Suprapubic skin (tissue), 4 donors: Measurements from ENCODE around the gene SHROOM4.

Experiments
- EP300 ChIP-seq: sonication (generic); formaldehyde crosslinking; IDR thresholded peaks from one replicate; pipeline ENCODE4 v1.6.1; 2017; ENCODE audit warnings: antibody characterized with exemption
- POLR2A ChIP-seq, 2 donors: fragments of 450-650 bp; IDR thresholded peaks; one replicate each; pipeline ENCODE4 v1.6.1; 2017; ENCODE audit warnings: antibody characterized with exemption in 2 of 2, mild to moderate bottlenecking in 2 of 2, moderate library complexity in 2 of 2
- POLR2AphosphoS5 ChIP-seq, 3 donors: sonication (generic); formaldehyde crosslinking; IDR thresholded peaks; one replicate each; pipeline ENCODE4 v1.6.1; 2017; ENCODE audit warnings: antibody characterized with exemption in 3 of 3
- TF ChIP-seq, protein P1 (sequence below), 2 donors: fragments of 200-600 bp in 1 of 2; fragments of 450-650 bp in 1 of 2; sonication (generic) in 1 of 2; IDR thresholded peaks; one replicate each; pipeline ENCODE4 v1.5.1; 2016 to 2019; ENCODE audit warnings: antibody characterized with exemption in 2 of 2, mild to moderate bottlenecking in 1 of 2, moderate library complexity in 1 of 2

DNA sequence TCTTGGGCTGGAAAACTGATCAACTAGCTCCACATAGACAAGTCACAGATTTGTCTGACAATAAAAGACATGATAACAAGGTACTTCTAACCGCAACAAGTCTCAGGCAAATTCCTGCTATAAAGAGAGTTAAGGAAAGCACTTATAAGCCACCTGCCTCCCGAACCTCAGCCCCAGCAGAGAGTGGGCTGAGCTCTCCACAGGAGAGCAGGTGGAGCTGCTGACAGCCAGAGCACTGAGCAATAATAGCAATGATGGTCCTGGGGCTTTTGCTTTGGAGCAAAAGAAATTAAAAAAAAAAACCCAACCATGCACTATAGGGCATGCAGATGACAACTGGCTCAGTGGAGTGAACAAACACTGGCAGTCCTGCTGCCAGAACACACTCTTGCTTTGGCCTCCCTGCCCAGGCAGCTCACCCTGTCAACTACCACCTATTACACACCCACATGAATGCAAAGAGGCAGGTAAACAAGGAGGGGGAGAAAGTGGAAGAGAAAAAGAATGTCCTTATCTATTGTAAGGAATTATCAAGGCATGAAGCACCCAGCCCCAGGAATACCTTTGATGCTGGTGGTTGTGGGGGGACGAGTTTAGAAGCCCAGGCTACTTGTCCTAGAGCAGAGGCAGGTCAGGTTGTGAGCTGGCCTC, 207.6 kb downstream of the SHROOM4 start:
- TF ChIP-seq, protein P1, sequence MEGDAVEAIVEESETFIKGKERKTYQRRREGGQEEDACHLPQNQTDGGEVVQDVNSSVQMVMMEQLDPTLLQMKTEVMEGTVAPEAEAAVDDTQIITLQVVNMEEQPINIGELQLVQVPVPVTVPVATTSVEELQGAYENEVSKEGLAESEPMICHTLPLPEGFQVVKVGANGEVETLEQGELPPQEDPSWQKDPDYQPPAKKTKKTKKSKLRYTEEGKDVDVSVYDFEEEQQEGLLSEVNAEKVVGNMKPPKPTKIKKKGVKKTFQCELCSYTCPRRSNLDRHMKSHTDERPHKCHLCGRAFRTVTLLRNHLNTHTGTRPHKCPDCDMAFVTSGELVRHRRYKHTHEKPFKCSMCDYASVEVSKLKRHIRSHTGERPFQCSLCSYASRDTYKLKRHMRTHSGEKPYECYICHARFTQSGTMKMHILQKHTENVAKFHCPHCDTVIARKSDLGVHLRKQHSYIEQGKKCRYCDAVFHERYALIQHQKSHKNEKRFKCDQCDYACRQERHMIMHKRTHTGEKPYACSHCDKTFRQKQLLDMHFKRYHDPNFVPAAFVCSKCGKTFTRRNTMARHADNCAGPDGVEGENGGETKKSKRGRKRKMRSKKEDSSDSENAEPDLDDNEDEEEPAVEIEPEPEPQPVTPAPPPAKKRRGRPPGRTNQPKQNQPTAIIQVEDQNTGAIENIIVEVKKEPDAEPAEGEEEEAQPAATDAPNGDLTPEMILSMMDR (IDR thresholded peaks at IDR 0.05) = no peak
- TF ChIP-seq POLR2AphosphoS5 (IDR thresholded peaks at IDR 0.05) (no peak), EP300 (no peak), POLR2A (IDR thresholded peaks at IDR 0.05) (no peak)
